ENCODE data around the gene GPR22. TPM values are rescaled to one million over a fixed set of nuclear protein-coding genes. Genes with fewer than 3 reads are reported as not detected.

Gene GPR22
- total and polyA plus RNA-seq, 2 donors: 0.02 to 0.05 TPM

DNA sequence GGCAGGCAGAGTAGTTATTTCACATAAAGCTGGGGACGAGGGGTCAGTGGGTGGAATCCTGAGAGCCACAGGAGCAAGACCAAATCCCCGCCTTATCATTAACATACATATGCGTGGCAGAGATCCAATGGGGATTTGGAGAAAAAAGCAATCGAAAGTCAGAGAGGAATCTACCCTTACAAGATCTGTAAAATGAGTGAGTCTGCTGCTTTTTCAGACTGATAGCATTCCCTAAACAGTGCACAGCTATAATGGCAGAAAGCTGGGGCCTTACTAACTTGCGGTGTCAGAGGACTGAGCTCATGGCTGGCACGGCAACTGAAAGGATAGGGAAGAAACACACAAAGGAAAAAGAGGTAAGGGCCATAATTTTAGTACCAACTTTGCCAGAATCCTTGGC, 25.0 kb downstream of the GPR22 start:
- no peak for DNase-seq (ENCODE audit: low read depth in 6 of 9, low spot score in 9 of 9)
- Histone ChIP-seq H3K27ac (ENCODE audit: low read depth in 1 of 2, low read length in 1 of 2) (no peak overlapping the region), H3K36me3 (ENCODE audit: control insufficient read depth in 2 of 2, insufficient read depth in 2 of 2, low read length in 1 of 2) (no peaks in the 10 kb centered on the region), H3K4me3 (ENCODE audit: low read length in 2 of 2) (no peak overlapping the region), H3K9me3 (ENCODE audit: control insufficient read depth in 2 of 2, insufficient read depth in 1 of 2, low read length in 1 of 2) (no peaks in the 10 kb centered on the region), H3K27me3 (ENCODE audit: control insufficient read depth in 2 of 2, insufficient read depth in 1 of 2, low read length in 1 of 2) (no peaks in the 10 kb centered on the region), H3K4me1 (ENCODE audit: control insufficient read depth in 2 of 2, insufficient read depth in 2 of 2, low read length in 2 of 2) (no peaks in the 10 kb centered on the region)
- WGBS: 86% methylated on average over 6 of the region's 6 CpGs

DNA sequence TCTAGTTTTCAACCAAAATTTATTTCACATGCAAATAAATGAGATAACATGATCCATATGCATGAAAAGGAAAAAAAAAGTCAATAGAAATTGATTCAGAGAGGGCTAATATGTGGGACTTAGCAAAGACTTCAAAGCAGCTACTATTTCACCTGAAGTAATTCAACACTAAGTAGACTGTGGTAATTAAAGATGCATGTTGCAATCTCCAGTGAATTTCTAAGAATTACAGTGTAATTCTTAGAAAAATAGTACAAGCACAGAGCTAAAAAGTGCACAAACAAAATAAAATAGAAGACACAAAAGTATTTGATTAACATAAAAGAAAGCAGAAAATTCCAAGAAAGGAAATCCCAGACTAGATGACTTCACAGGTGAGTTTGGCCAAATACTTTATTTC, 25.7 kb downstream of the GPR22 start:
- no peak overlapping the region for H3K4me3 ChIP-seq (ENCODE audit: low read length in 2 of 2)
- DNase-seq (ENCODE audit: low read depth in 6 of 9, low spot score in 9 of 9): no peak
- no peaks in the 10 kb centered on the region for H3K4me1 ChIP-seq (ENCODE audit: control insufficient read depth in 2 of 2, insufficient read depth in 2 of 2, low read length in 2 of 2)
- no peaks in the 10 kb centered on the region for H3K9me3 ChIP-seq (ENCODE audit: control insufficient read depth in 2 of 2, insufficient read depth in 1 of 2, low read length in 1 of 2)
- no peak overlapping the region for H3K27ac ChIP-seq (ENCODE audit: low read depth in 1 of 2, low read length in 1 of 2)
- no peaks in the 10 kb centered on the region for H3K36me3 ChIP-seq (ENCODE audit: control insufficient read depth in 2 of 2, insufficient read depth in 2 of 2, low read length in 1 of 2)
- H3K27me3 ChIP-seq (ENCODE audit: control insufficient read depth in 2 of 2, insufficient read depth in 1 of 2, low read length in 1 of 2): no peaks in the 10 kb centered on the region

- Histone ChIP-seq H3K9me3 (ENCODE audit: control insufficient read depth in 2 of 2, insufficient read depth in 1 of 2, low read length in 1 of 2) (no peaks in the 10 kb centered on the region), H3K4me3 (ENCODE audit: low read length in 2 of 2) (no peak overlapping the region), H3K27me3 (ENCODE audit: control insufficient read depth in 2 of 2, insufficient read depth in 1 of 2, low read length in 1 of 2) (no peaks in the 10 kb centered on the region), H3K4me1 (ENCODE audit: control insufficient read depth in 2 of 2, insufficient read depth in 2 of 2, low read length in 2 of 2) (no peaks in the 10 kb centered on the region), H3K36me3 (ENCODE audit: control insufficient read depth in 2 of 2, insufficient read depth in 2 of 2, low read length in 1 of 2) (no peaks in the 10 kb centered on the region), H3K27ac (ENCODE audit: low read depth in 1 of 2, low read length in 1 of 2) (no peak overlapping the region)
- DNase-seq (ENCODE audit: low read depth in 6 of 9, low spot score in 9 of 9): no peak
- 97% methylated on average over 4 of the region's 4 CpGs for WGBS
Measured at GRCh38 chr7:107499731-107500130, 29.9 kb downstream of the GPR22 start.

DNA sequence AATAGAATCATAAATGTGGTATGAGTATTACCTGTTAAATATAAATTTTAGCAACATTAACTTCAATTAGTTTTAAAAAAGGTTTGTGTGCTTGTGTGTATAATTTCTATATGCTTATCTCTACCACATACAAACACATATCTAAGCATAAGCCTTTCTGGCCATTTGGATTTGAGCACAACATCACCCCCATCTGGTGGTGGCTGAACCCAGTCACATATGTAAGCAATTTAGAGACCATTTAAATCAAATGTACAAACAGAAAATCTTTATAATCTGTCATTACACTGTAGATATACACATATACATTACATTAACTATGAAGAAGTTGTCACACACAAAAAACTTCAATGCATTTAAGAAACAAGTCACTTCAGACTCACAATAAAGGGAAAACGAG, 31.7 kb downstream of the GPR22 start:
- H3K27me3 ChIP-seq (ENCODE audit: control insufficient read depth in 2 of 2, insufficient read depth in 1 of 2, low read length in 1 of 2): no peaks in the 10 kb centered on the region
- H3K4me1 ChIP-seq (ENCODE audit: control insufficient read depth in 2 of 2, insufficient read depth in 2 of 2, low read length in 2 of 2): no peaks in the 10 kb centered on the region
- no peak overlapping the region for H3K27ac ChIP-seq (ENCODE audit: low read depth in 1 of 2, low read length in 1 of 2)
- peaks cover 0 to 4% of the 10 kb centered on the region in 2 donors for H3K36me3 ChIP-seq (ENCODE audit: control insufficient read depth in 2 of 2, insufficient read depth in 2 of 2, low read length in 1 of 2)
- WGBS: 99% methylated on average over 1 of the region's 1 CpG
- no peaks in the 10 kb centered on the region for H3K9me3 ChIP-seq (ENCODE audit: control insufficient read depth in 2 of 2, insufficient read depth in 1 of 2, low read length in 1 of 2)
- DNase-seq (ENCODE audit: low read depth in 6 of 9, low spot score in 9 of 9): peak in 5 of 9 donors; percentile 8 to 43 (median 15)
- H3K4me3 ChIP-seq (ENCODE audit: low read length in 2 of 2): no peak overlapping the region

GRCh38 chr7:107502154-107502553, 32.3 kb downstream of the GPR22 start:
- no peak for DNase-seq (ENCODE audit: low read depth in 6 of 9, low spot score in 9 of 9)
- no peaks in the 10 kb centered on the region for H3K27me3 ChIP-seq (ENCODE audit: control insufficient read depth in 2 of 2, insufficient read depth in 1 of 2, low read length in 1 of 2)
- 98% methylated on average over 3 of the region's 3 CpGs for WGBS
- no peaks in the 10 kb centered on the region for H3K4me1 ChIP-seq (ENCODE audit: control insufficient read depth in 2 of 2, insufficient read depth in 2 of 2, low read length in 2 of 2)
- no peaks in the 10 kb centered on the region for H3K9me3 ChIP-seq (ENCODE audit: control insufficient read depth in 2 of 2, insufficient read depth in 1 of 2, low read length in 1 of 2)
- no peak overlapping the region for H3K4me3 ChIP-seq (ENCODE audit: low read length in 2 of 2)
- H3K27ac ChIP-seq (ENCODE audit: low read depth in 1 of 2, low read length in 1 of 2): no peak overlapping the region
- peaks cover 0 to 4% of the 10 kb centered on the region in 2 donors for H3K36me3 ChIP-seq (ENCODE audit: control insufficient read depth in 2 of 2, insufficient read depth in 2 of 2, low read length in 1 of 2)

DNA sequence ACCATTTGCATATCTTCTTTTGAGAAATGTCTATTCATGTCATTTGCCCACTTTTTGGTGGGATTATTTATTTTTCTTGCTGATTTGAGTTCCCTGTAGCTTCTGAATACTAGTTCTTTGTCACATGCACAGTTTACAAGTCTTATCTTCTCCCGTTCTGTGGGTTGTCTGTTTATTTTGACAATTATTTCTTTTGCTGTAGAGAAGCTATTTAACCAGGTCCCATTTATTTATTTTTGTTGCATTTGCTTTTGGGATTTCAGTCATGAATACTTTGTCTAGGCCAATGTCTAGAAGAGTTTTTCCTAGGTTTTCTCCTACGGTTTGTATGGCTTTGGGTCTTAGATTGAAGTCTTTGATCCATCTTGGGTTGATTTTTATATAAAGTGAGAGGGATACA, 32.9 kb downstream of the GPR22 start:
- no peaks in the 10 kb centered on the region for H3K27me3 ChIP-seq (ENCODE audit: control insufficient read depth in 2 of 2, insufficient read depth in 1 of 2, low read length in 1 of 2)
- H3K4me1 ChIP-seq (ENCODE audit: control insufficient read depth in 2 of 2, insufficient read depth in 2 of 2, low read length in 2 of 2): no peaks in the 10 kb centered on the region
- no peaks in the 10 kb centered on the region for H3K9me3 ChIP-seq (ENCODE audit: control insufficient read depth in 2 of 2, insufficient read depth in 1 of 2, low read length in 1 of 2)
- WGBS: over 99% methylated on average over 2 of the region's 2 CpGs
- H3K27ac ChIP-seq (ENCODE audit: low read depth in 1 of 2, low read length in 1 of 2): no peak overlapping the region
- H3K36me3 ChIP-seq (ENCODE audit: control insufficient read depth in 2 of 2, insufficient read depth in 2 of 2, low read length in 1 of 2): peaks cover 0 to 4% of the 10 kb centered on the region in 2 donors
- no peak overlapping the region for H3K4me3 ChIP-seq (ENCODE audit: low read length in 2 of 2)
- DNase-seq (ENCODE audit: low read depth in 6 of 9, low spot score in 9 of 9): no peak

GRCh38 chr7:107503687-107504086, 33.8 kb downstream of the GPR22 start:
- Histone ChIP-seq H3K4me1 (ENCODE audit: control insufficient read depth in 2 of 2, insufficient read depth in 2 of 2, low read length in 2 of 2) (no peaks in the 10 kb centered on the region), H3K9me3 (ENCODE audit: control insufficient read depth in 2 of 2, insufficient read depth in 1 of 2, low read length in 1 of 2) (no peaks in the 10 kb centered on the region), H3K4me3 (ENCODE audit: low read length in 2 of 2) (no peak overlapping the region), H3K27me3 (ENCODE audit: control insufficient read depth in 2 of 2, insufficient read depth in 1 of 2, low read length in 1 of 2) (no peaks in the 10 kb centered on the region), H3K36me3 (ENCODE audit: control insufficient read depth in 2 of 2, insufficient read depth in 2 of 2, low read length in 1 of 2) (peaks cover 0 to 4% of the 10 kb centered on the region in 2 donors), H3K27ac (ENCODE audit: low read depth in 1 of 2, low read length in 1 of 2) (no peak overlapping the region)
- DNase-seq (ENCODE audit: low read depth in 6 of 9, low spot score in 9 of 9): no peak

- DNase-seq (ENCODE audit: low read depth in 6 of 9, low spot score in 9 of 9): no peak
- H3K27me3 ChIP-seq (ENCODE audit: control insufficient read depth in 2 of 2, insufficient read depth in 1 of 2, low read length in 1 of 2): no peaks in the 10 kb centered on the region
- WGBS: 100% methylated on average over 1 of the region's 1 CpG
- peaks cover 0 to 4% of the 10 kb centered on the region in 2 donors for H3K36me3 ChIP-seq (ENCODE audit: control insufficient read depth in 2 of 2, insufficient read depth in 2 of 2, low read length in 1 of 2)
- H3K4me1 ChIP-seq (ENCODE audit: control insufficient read depth in 2 of 2, insufficient read depth in 2 of 2, low read length in 2 of 2): no peaks in the 10 kb centered on the region
- H3K9me3 ChIP-seq (ENCODE audit: control insufficient read depth in 2 of 2, insufficient read depth in 1 of 2, low read length in 1 of 2): no peaks in the 10 kb centered on the region
- H3K4me3 ChIP-seq (ENCODE audit: low read length in 2 of 2): no peak overlapping the region
- no peak overlapping the region for H3K27ac ChIP-seq (ENCODE audit: low read depth in 1 of 2, low read length in 1 of 2)
Measured at GRCh38 chr7:107505362-107505761, 35.5 kb downstream of the GPR22 start.

DNA sequence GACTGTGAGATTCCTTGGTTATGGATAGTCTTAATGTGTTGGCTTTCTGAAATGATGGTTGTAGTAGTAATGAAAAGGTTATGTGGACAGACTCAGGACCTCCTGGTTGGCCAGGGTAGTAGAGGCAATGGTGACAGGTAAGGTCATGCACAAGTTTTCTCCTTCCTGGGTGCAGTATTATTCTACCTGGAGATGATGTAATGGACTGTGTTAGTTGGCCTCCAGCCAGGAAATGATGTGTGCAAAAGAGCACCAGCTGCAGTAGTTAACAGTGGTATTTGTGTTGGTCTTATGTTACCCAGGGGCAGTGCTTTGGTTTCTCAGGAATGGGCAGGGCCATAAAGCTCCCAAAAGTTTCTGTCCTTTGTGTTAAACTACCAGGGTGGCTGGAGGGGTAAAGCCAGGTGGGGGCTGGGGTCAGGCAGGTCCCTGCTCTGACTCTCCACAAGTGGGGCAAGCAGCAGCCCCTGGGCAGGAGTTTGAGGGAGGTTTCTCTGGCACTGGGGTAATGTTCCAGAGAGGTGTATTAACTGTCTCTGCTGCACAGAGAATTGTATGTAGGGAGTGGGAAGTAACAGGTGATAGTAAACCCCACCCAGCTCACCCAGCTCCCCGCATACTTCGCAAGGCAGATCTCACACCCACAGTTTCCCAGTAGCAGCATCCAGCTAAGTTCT, 36.3 kb downstream of the GPR22 start:
- Histone ChIP-seq H3K27me3 (ENCODE audit: control insufficient read depth in 2 of 2, insufficient read depth in 1 of 2, low read length in 1 of 2) (no peaks in the 10 kb centered on the region), H3K4me3 (ENCODE audit: low read length in 2 of 2) (no peak overlapping the region), H3K27ac (ENCODE audit: low read depth in 1 of 2, low read length in 1 of 2) (no peak overlapping the region), H3K9me3 (ENCODE audit: control insufficient read depth in 2 of 2, insufficient read depth in 1 of 2, low read length in 1 of 2) (no peaks in the 10 kb centered on the region), H3K36me3 (ENCODE audit: control insufficient read depth in 2 of 2, insufficient read depth in 2 of 2, low read length in 1 of 2) (peaks cover 0 to 4% of the 10 kb centered on the region in 2 donors), H3K4me1 (ENCODE audit: control insufficient read depth in 2 of 2, insufficient read depth in 2 of 2, low read length in 2 of 2) (no peaks in the 10 kb centered on the region)
- 100% methylated on average over 2 of the region's 2 CpGs for WGBS
- peak in 2 of 9 donors; percentile 0 to 22 for DNase-seq (ENCODE audit: low read depth in 6 of 9, low spot score in 9 of 9)

Measured in thymus (tissue), 11 donors.